Peyer's patch (tissue), 4 donors: ENCODE measurements around the gene PWP1.

Experiments used
- CTCF ChIP-seq, 6 experiments: fragments of 450-650 bp in 4 of 6; fragments of 200-600 bp in 2 of 6; sonication (generic) in 1 of 6; IDR thresholded peaks; one replicate each; pipeline ENCODE4 v1.5.1; 2017 to 2019; ENCODE audit warnings: antibody characterized with exemption in 6 of 6, mild to moderate bottlenecking in 3 of 6, moderate library complexity in 1 of 6
- POLR2A ChIP-seq, 2 donors: fragments of 450-650 bp; IDR thresholded peaks; one replicate each; pipeline ENCODE4 v1.5.1; 2017; ENCODE audit warnings: antibody characterized with exemption in 2 of 2, mild to moderate bottlenecking in 2 of 2, moderate library complexity in 2 of 2

- no peak for TF ChIP-seq CTCF (IDR thresholded peaks at IDR 0.05)
- no peak for TF ChIP-seq POLR2A (IDR thresholded peaks at IDR 0.05)
These were observed 25.4 kb upstream of the PWP1 start for GRCh38 chr12:107660235-107660634.
